Skeletal muscle tissue (tissue), 4 donors: ENCODE results near the gene RSBN1L. TPM values are rescaled to one million over a fixed set of nuclear protein-coding genes. Genes with fewer than 3 reads are reported as not detected.
A peak's percentile ranks its signal among the peaks of the same experiment; 100 is the strongest.

Experiments used
- H3K27ac ChIP-seq: one replicate; pipeline ENCODE4 v1.7.0; 2013; ENCODE audit warnings: mild to moderate bottlenecking, low read depth, low read length, inconsistent platforms
- H3K27me3 ChIP-seq, 3 donors: one replicate each; pipeline ENCODE4 v1.7.0; 2013; ENCODE audit warnings: low read length in 3 of 3; ENCODE audit not compliant: control insufficient read depth in 3 of 3, insufficient read depth in 3 of 3
- H3K36me3 ChIP-seq, 3 donors: one replicate each; pipeline ENCODE4 v1.7.0; 2013; ENCODE audit warnings: low read length in 3 of 3; ENCODE audit not compliant: control insufficient read depth in 3 of 3, insufficient read depth in 3 of 3
- H3K4me1 ChIP-seq, 3 donors: one replicate each; pipeline ENCODE4 v1.7.0; 2013; ENCODE audit warnings: low read length in 3 of 3, mild to moderate bottlenecking in 3 of 3; ENCODE audit not compliant: control insufficient read depth in 3 of 3, insufficient read depth in 3 of 3
- H3K4me3 ChIP-seq, 3 donors: one replicate each; pipeline ENCODE4 v1.7.0; 2013; ENCODE audit warnings: low read length in 3 of 3
- H3K9ac ChIP-seq, 3 donors: one replicate each; pipeline ENCODE4 v1.7.0; 2013; ENCODE audit warnings: low read length in 3 of 3, mild to moderate bottlenecking in 3 of 3, moderate library complexity in 2 of 3, low read depth in 1 of 3
- H3K9me3 ChIP-seq, 3 donors: one replicate each; pipeline ENCODE4 v1.7.0; 2013; ENCODE audit warnings: low read length in 3 of 3; ENCODE audit not compliant: control insufficient read depth in 3 of 3
- total RNA-seq: library from RNA; depleted of rRNA; stranded (reverse); fragments of >200 nt; gene quantifications from one replicate; pipeline ENCODE4 v1.2.3, GENCODE V29; 2014
- donor health status: Osteomylitis.

RSBN1L gene
- total RNA-seq, 1 donor from 2014 or later: 24.0 TPM

DNA sequence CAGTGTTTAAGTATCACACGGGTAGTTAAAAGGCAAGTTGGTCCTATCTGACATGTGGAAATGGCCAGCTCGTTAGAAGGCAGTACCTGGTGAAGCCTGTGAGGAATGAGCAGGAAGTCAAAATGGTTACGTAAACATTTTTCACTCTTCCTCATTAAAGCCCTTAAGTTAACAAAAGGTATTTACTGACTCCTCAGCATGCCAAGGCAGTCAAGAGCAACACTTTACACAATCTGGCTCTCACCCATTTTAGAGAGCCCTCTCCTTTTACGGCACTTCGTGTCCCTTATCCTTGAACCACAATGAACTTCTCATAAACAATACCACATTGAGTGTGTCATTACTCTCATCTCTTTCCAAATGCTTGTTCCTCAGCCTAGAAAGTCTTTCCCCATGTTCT is 11.0 kb upstream of the RSBN1L start:
- peaks cover 5 to 9% (median 7%) of the 10 kb centered on the region in 3 donors for H3K36me3 ChIP-seq
- no peak overlapping the region for H3K27ac ChIP-seq
- no peak overlapping the region for H3K4me3 ChIP-seq
- no peaks in the 10 kb centered on the region for H3K9me3 ChIP-seq
- no peaks in the 10 kb centered on the region for H3K27me3 ChIP-seq
- peaks cover 2 to 4% (median 4%) of the 10 kb centered on the region in 3 donors for H3K4me1 ChIP-seq
- H3K9ac ChIP-seq: no peak overlapping the region

DNA sequence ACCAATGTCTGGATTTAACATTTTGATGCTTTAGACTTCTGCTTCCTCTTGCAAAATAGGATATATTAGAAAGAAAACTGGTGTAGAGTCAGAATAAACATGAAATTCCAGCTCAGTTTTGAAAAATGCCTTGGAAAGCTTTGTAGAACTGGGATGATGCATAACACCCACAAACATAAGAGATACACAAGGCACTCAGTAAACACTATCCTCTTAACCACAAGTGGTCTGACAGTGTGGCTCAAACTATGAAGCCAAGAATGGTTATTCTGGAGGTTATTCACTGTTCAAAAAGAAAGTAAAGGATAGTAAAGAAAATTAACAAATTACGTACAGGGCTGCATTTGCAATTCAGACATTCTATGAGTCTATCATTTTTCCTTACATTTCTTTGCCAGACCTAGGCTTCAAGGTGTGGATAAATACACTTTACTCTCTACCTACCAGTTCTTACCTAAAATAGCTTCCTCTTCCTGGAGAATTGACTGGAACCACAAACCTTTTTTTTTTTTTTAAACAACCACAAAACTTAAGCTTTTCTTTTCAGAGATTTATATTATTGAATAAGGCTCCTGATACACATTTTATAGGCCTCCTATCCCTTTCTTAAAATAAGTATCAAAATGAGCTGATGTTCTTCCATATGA is 9.0 kb upstream of the RSBN1L start:
- H3K4me1 ChIP-seq: peaks cover 2 to 7% (median 4%) of the 10 kb centered on the region in 3 donors
- H3K27ac ChIP-seq: no peak overlapping the region
- H3K36me3 ChIP-seq: peaks cover 6 to 9% (median 7%) of the 10 kb centered on the region in 3 donors
- H3K9ac ChIP-seq: no peak overlapping the region
- H3K4me3 ChIP-seq: no peak overlapping the region
- no peaks in the 10 kb centered on the region for H3K27me3 ChIP-seq
- H3K9me3 ChIP-seq: no peaks in the 10 kb centered on the region

DNA sequence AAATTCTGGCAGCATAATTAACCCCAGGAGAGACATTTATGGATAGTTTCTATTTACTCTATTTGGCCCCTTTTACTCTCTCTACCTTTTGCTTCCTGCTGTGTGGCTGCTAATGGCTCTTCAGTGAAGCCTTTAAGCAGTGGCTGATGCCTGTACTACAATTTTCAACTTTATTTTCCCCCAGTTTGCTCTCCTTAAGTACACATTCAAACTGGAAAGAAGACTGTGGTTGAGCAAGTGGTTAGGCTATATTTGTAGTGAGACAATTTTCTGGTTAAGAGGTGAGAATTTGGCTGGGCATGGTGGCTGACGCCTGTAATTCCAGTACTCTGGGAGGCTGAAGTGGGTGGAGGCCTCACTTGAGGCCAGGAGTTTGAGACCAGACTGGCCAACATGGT is 8.5 kb upstream of the RSBN1L start:
- Histone ChIP-seq H3K27ac (no peak overlapping the region), H3K9me3 (no peaks in the 10 kb centered on the region), H3K36me3 (peaks cover 4 to 7% (median 4%) of the 10 kb centered on the region in 3 donors), H3K4me3 (no peak overlapping the region), H3K9ac (no peak overlapping the region), H3K4me1 (peaks cover 2 to 8% (median 4%) of the 10 kb centered on the region in 3 donors), H3K27me3 (no peaks in the 10 kb centered on the region)

DNA sequence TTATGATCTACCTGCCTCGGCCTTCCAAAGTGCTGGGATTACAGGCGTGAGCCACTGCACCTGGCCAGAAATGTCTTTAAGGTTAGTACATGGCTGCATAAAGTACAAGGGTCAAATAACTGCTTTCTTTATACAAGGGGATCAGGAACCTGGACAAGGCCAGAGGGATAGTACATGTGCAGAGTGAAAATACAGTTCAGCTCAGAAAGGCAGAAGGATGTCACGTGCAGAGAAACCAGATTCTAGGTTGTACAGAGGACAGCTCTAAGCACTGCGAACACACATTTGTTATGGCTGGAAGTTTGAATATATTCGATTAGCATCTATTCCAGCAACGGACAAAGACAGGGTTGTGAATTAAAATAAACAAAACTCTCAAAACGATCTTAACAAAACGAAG is 6.0 kb upstream of the RSBN1L start:
- Histone ChIP-seq H3K36me3 (peaks cover 0 to 2% (median 0%) of the 10 kb centered on the region in 3 donors), H3K4me1 (peaks cover 2 to 11% (median 5%) of the 10 kb centered on the region in 3 donors), H3K27me3 (no peaks in the 10 kb centered on the region), H3K9ac (no peak overlapping the region), H3K4me3 (no peak overlapping the region), H3K9me3 (no peaks in the 10 kb centered on the region), H3K27ac (no peak overlapping the region)

DNA sequence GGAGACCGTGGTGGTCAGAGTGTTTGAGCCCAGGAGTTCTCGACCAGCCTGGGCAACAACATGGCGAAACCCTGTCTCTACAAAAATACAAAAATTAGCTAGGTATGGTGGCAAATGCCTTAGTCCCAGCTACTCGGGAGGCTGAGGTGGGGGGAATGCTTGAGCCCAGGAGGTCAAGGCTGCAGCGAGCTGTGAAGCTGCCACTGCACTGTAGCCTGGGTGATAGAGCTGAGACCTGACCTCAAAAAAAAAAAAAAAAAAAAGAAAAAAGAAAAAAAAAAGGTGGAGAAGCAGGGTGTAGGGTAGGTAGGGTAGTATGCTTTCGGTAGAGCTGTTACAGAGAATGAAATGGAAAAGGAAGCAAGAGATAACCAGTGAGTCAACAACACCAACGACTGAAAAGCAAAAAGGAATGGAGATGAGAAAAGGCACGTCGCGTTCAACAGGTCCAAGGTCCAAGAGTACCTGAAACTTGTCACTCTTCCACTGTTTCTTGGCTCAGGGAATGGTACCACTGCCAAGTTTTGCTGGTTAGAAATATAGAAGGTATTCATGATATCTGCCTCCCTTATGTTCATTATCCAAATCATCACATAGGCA is 4.3 kb upstream of the RSBN1L start:
- H3K4me1 ChIP-seq: peaks cover 2 to 13% (median 2%) of the 10 kb centered on the region in 3 donors
- H3K36me3 ChIP-seq: peaks cover 0 to 5% (median 0%) of the 10 kb centered on the region in 3 donors
- H3K4me3 ChIP-seq: no peak overlapping the region
- H3K27me3 ChIP-seq: no peaks in the 10 kb centered on the region
- H3K9ac ChIP-seq: no peak overlapping the region
- no peaks in the 10 kb centered on the region for H3K9me3 ChIP-seq
- no peak overlapping the region for H3K27ac ChIP-seq

DNA sequence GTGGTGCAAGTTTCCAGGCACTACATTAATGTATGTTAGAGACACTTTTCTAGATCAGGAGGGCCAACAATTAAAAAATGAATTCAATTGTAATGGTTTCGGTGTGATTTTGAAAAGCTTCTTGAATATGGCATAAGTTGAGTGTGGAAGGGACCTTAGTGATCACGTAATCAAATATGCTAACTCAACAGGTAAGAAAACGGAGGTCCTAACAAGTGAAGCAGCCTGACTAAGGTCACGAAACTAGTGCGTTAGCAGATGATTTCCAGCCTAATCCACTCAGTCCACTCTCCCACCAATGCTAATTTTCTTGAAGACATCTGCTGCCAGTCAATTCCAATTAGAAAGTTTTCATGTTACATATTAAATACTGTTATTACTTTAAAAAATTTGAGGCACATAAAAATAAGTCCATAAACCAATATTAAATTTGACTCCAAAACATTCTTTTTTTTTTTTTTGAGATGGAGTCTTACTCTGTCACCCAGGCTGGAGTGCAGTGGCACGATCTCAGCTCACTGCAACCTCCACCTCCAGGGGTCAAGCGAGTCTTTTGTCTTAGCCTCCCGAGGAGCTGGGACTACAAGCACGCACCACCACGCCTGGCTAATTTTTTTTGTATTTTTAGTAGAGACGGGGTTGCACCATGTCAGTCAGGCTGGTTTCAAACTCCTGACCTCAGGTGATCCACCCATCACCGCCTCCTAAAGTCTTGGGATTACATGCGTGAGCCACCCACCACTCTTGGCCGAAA is 2.3 kb upstream of the RSBN1L start:
- Histone ChIP-seq H3K36me3 (peaks cover 0 to 5% (median 0%) of the 10 kb centered on the region in 3 donors), H3K9ac (no peak overlapping the region), H3K4me3 (no peak overlapping the region), H3K4me1 (peaks cover 7 to 23% (median 14%) of the 10 kb centered on the region in 3 donors), H3K27me3 (no peaks in the 10 kb centered on the region), H3K27ac (no peak overlapping the region), H3K9me3 (no peaks in the 10 kb centered on the region)

DNA sequence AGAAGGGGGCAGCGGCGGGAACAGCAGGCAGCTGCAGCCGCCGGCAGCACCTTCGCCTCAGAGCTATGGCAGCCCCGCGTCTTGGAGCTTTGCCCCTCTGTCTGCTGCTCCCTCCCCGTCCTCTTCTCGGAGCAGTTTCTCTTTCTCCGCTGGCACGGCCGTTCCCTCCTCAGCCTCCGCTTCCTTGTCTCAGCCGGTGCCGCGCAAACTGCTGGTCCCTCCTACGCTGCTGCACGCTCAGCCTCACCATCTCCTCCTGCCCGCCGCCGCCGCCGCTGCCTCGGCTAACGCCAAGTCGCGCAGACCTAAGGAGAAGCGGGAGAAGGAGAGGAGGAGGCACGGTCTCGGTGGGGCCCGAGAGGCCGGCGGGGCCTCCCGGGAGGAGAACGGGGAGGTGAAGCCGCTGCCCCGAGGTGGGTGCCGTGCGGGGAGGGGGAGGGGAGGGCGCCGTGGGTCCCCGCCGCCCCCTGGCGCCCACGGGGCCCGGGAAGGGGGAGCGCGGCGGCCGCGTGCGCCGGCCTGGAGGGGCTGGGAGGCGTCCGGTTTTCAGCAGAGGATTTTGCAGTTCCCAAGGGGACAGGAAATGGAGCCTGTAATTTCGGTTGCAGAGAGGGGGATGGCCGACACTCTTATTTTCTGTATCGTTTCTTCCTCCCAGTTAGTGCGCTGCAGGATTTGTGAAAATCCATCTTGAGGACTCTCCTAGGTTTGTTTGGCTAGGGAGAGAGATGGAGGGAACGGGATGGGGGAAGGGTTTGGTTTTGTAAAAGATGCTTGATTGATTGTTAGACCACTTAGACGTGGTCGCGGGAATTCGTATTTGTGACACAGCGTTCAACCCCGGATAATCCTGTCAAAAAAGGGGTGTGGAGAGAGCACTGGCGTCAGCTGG is 630 bp downstream of the RSBN1L start:
- Histone ChIP-seq H3K4me1 (peaks cover 8 to 27% (median 19%) of the 10 kb centered on the region in 3 donors), H3K9ac (peak overlapping the region; percentile 93 to 99 (median 95)), H3K27me3 (no peaks in the 10 kb centered on the region), H3K4me3 (peak overlapping the region; percentile 97 to 99 (median 98)), H3K9me3 (no peaks in the 10 kb centered on the region), H3K36me3 (peaks cover 0 to 4% (median 0%) of the 10 kb centered on the region in 3 donors), H3K27ac (peak overlapping the region; percentile 95)

DNA sequence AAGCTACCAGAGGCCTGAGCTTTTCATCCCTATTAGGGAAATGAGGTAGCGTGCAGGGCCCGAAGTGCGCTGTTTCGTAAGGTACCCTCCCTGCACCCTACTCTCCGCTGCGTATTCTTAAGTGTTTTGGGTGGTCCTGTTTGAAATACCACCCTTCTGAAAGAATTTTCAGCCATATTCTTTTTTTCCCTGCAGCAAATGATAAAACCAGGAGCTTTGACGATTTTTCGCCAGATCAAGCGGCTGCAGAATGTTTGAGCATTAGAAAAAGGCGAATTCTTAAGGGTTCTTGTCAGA is 1.2 kb downstream of the RSBN1L start:
- Histone ChIP-seq H3K36me3 (peaks cover 0 to 4% (median 0%) of the 10 kb centered on the region in 3 donors), H3K9me3 (no peaks in the 10 kb centered on the region), H3K4me3 (peak overlapping the region; percentile 97 to 99 (median 98)), H3K27ac (peak overlapping the region; percentile 95), H3K9ac (peak overlapping the region; percentile 93 to 99 (median 95)), H3K4me1 (peaks cover 8 to 23% (median 19%) of the 10 kb centered on the region in 3 donors), H3K27me3 (no peaks in the 10 kb centered on the region)

DNA sequence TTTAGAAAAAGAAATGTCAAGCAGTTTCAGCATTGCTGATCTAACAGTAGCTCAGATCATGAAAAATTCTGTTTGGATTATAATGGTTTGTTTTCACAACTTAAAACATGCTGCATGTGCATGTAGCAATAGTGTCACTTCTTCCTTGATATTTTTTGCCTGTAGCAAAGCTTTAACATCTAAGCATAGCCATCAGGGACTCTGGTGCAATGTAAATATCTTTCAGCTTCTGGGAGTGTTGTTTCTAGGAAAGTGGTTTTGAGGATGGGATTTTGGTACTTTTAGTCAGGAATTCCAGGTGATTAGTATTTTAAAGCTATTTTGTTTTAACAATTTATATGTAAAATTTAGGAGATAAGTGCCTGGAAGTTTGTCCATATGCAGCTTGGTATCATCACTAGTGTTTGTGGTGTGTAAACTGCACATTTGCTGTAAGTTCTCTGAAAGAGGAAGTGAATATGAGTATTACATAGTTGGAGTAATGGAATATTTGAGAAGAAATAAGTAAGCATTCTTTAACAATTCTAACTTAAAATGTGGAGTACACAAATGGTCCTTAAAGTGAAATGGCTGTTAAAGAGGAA is 1.9 kb downstream of the RSBN1L start:
- peak overlapping the region; percentile 97 to 99 (median 98) for H3K4me3 ChIP-seq
- no peaks in the 10 kb centered on the region for H3K27me3 ChIP-seq
- H3K4me1 ChIP-seq: peaks cover 7 to 23% (median 19%) of the 10 kb centered on the region in 3 donors
- peak overlapping the region; percentile 93 to 99 (median 95) for H3K9ac ChIP-seq
- no peaks in the 10 kb centered on the region for H3K9me3 ChIP-seq
- H3K27ac ChIP-seq: peak overlapping the region; percentile 95
- peaks cover 0 to 4% (median 0%) of the 10 kb centered on the region in 3 donors for H3K36me3 ChIP-seq
